GM19324 (cell line): ENCODE data around the gene CYP19A1.

Experiments used
- ATAC-seq: cut with Tn5 transposase; IDR thresholded peaks from one replicate; pipeline ENCODE4 v1.9.1; 2021; ENCODE audit warnings: mild to moderate bottlenecking, moderate library complexity; ENCODE audit not compliant: unreplicated experiment, low FRiP score

The CYP19A1 gene

GRCh38 chr15:51160484-51160883, 177.9 kb downstream of the CYP19A1 start:
- ATAC-seq, result no peak
